ENCODE data around the gene CDK7. TPM values are rescaled to one million over a fixed set of nuclear protein-coding genes. Genes with fewer than 3 reads are reported as not detected.
"Not testable (repeated sequence)": the region's sequence is repeated elsewhere in the genome, so short reads cannot be mapped to it uniquely, and the experiment has no call there.

The CDK7 gene
- total RNA-seq, 4 donors from 2014 or later = 29.4 to 67.6 (median 35.7) TPM

DNA sequence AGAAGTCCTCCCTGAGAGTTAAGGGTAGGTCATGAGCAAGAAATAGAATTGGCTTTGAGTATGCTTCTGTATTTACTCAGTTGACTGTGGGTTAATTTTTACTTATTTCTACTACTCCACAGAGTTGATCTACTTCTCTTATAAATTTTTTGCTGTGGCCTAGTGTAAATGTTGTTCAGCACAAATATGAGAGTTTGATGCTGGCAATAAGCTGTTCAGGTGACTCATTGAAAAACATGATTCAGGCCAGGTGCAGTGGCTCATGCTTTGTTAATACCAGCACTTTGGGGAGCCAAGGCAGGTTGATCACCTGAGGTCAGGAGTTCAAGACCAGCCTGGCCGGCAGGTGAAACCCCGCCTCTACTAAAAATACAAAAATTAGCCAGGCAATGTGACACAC, 4.5 kb upstream of the CDK7 start:
- TF ChIP-seq POLR2A (IDR thresholded peaks at IDR 0.05) = no peak
- TF ChIP-seq, protein P1, sequence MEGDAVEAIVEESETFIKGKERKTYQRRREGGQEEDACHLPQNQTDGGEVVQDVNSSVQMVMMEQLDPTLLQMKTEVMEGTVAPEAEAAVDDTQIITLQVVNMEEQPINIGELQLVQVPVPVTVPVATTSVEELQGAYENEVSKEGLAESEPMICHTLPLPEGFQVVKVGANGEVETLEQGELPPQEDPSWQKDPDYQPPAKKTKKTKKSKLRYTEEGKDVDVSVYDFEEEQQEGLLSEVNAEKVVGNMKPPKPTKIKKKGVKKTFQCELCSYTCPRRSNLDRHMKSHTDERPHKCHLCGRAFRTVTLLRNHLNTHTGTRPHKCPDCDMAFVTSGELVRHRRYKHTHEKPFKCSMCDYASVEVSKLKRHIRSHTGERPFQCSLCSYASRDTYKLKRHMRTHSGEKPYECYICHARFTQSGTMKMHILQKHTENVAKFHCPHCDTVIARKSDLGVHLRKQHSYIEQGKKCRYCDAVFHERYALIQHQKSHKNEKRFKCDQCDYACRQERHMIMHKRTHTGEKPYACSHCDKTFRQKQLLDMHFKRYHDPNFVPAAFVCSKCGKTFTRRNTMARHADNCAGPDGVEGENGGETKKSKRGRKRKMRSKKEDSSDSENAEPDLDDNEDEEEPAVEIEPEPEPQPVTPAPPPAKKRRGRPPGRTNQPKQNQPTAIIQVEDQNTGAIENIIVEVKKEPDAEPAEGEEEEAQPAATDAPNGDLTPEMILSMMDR (IDR thresholded peaks at IDR 0.05) = no peak
- WGBS, 2 donors = 82 to 85% methylated on average over 2 of the region's 2 CpGs
- no peak overlapping the region for H3K4me3 ChIP-seq (ENCODE audit: low read depth, poor library complexity, severe bottlenecking)
- intact Hi-C loops (cut with DNase I; ENCODE audit: low total_unique reads) = loop anchor here (10.0 kb wide), 1 partner anchor 135 kb away; the partner anchor contains the start of gene SLC30A5
- DNase-seq (ENCODE audit: low spot score in 2 of 2) = no peak

- TF ChIP-seq POLR2A (IDR thresholded peaks at IDR 0.05) = no peak
- TF ChIP-seq, protein P1 (IDR thresholded peaks at IDR 0.05) = no peak
- 94 to 96% methylated on average over 6 of the region's 6 CpGs for WGBS, 2 donors
- DNase-seq (ENCODE audit: low spot score in 2 of 2) = no peak
- H3K4me3 ChIP-seq (ENCODE audit: low read depth, poor library complexity, severe bottlenecking) = no peak overlapping the region
- intact Hi-C loops (cut with DNase I; ENCODE audit: low total_unique reads) = loop anchor here (10.0 kb wide), 1 partner anchor 136 kb away; the partner anchor contains the start of gene SLC30A5
These were observed 3.4 kb upstream of the CDK7 start for GRCh38 chr5:69231281-69231680.

- TF ChIP-seq POLR2A (IDR thresholded peaks at IDR 0.05) = no peak
- TF ChIP-seq, protein P1 (IDR thresholded peaks at IDR 0.05) = no peak
- intact Hi-C loops (cut with DNase I; ENCODE audit: low total_unique reads) = loop anchor here (10.0 kb wide), 1 partner anchor 137 kb away; the partner anchor contains the start of gene SLC30A5
- DNase-seq (ENCODE audit: low spot score in 2 of 2) = no peak
- WGBS, 2 donors = 22 to 47% methylated on average over 2 of the region's 2 CpGs
- H3K4me3 ChIP-seq (ENCODE audit: low read depth, poor library complexity, severe bottlenecking) = no peak overlapping the region
These were observed 2.8 kb upstream of the CDK7 start for GRCh38 chr5:69231851-69232250.

DNA sequence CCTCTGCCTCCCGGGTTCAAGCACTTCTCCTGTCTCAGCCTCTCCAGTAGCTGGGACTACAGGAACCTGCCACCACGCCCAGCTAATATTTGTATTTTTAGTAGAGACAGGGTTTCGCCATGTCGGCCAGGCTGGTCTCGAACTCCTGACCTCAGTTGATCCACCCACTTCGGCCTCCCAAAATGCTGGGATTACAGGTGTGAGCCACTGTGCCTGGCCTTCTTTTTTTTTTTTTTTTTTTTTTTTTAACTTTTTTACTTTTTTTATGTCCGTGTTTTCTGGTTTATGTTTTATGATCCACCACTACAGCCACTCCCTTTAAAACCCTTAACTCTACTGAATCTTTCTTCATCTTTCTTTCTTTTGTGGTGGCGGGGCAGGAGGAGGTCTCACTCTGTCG, 2.0 kb downstream of the CDK7 start:
- intact Hi-C loops (cut with DNase I; ENCODE audit: low total_unique reads) = loop anchor here (10.0 kb wide), 1 partner anchor 142 kb away; the partner anchor contains the start of gene SLC30A5
- DNase-seq (ENCODE audit: low spot score in 2 of 2); H3K4me3 ChIP-seq (ENCODE audit: low read depth, poor library complexity, severe bottlenecking): not testable (repeated sequence)
- 68 to 71% methylated on average over 9 of the region's 9 CpGs for WGBS, 2 donors

DNA sequence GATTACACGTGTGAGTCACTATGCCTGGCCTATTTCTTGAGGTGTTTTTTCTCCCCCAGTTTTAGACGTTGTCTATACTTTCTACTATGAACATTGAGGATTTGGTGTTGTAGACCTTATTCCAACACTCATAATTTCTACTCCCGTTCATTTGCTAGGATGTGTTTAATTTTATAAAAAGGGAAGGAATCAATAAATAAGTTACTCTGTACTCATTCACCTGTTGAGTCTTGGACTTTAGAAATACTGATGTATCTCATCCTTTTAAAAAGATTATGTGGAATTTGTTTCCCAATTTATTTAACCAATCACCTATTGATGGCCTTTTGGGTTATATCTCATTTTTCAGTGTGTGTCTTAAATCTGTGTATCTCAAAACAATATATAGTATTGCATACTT, 3.2 kb downstream of the CDK7 start:
- WGBS, 2 donors = 61 to 66% methylated on average over 3 of the region's 3 CpGs
- H3K4me3 ChIP-seq (ENCODE audit: low read depth, poor library complexity, severe bottlenecking) = no peak overlapping the region
- no peak for DNase-seq (ENCODE audit: low spot score in 2 of 2)
- intact Hi-C loops (cut with DNase I; ENCODE audit: low total_unique reads) = loop anchor here (10.0 kb wide), 1 partner anchor 143 kb away; the partner anchor contains the start of gene SLC30A5
- TF ChIP-seq POLR2A (IDR thresholded peaks at IDR 0.05) = no peak
- TF ChIP-seq, protein P1 (IDR thresholded peaks at IDR 0.05) = no peak

- 58 to 76% methylated on average over 6 of the region's 6 CpGs for WGBS, 2 donors
- intact Hi-C loops (cut with DNase I; ENCODE audit: low total_unique reads) = loop anchor here (10.0 kb wide), 1 partner anchor 144 kb away; the partner anchor contains the start of gene SLC30A5
- TF ChIP-seq POLR2A (IDR thresholded peaks at IDR 0.05) = no peak
- TF ChIP-seq, protein P1 (IDR thresholded peaks at IDR 0.05) = no peak
- H3K4me3 ChIP-seq (ENCODE audit: low read depth, poor library complexity, severe bottlenecking) = no peak overlapping the region
- no peak for DNase-seq (ENCODE audit: low spot score in 2 of 2)
These were observed 4.1 kb downstream of the CDK7 start for GRCh38 chr5:69238760-69239251.

All from lower leg skin (tissue), 4 donors.